Measurements from ENCODE around the gene ALG14. TPM values are rescaled to one million over a fixed set of nuclear protein-coding genes. Genes with fewer than 3 reads are reported as not detected.

ALG14 gene
- total and polyA plus RNA-seq, 10 of the 15 experiments (the other 5 are each of a cell fraction or from before 2014, with no cell fraction given), result 2.6 to 19.2 (median 7.5) TPM

- no peak for TF ChIP-seq CUX1 (IDR thresholded peaks at IDR 0.05; ENCODE audit: insufficient replicate concordance, low read depth, low read length)
- TF ChIP-seq PAX5 (IDR thresholded peaks at IDR 0.05; ENCODE audit: borderline replicate concordance, low read depth, low read length), result no peak
These were observed 147.7 kb downstream of the ALG14 start (continued) for GRCh38 chr1:94925004-94925403.

Other genes with a start within 250 kb of the ALG14 start
- 34.8 and 38.7 TPM in 2 replicates for gene CNN3, start 145.8 kb downstream of the ALG14 start, total RNA-seq (2014; rRNA removed)
- 31.1 and 33.5 TPM in 2 replicates for gene CNN3, start 145.8 kb downstream of the ALG14 start, total RNA-seq (2014; rRNA removed; fragmentation: Illumina TruSeq; extraction: Trizol)
- gene CNN3, start 145.8 kb downstream of the ALG14 start, total RNA-seq (2021), result 29.4 and 34.6 TPM in 2 replicates
- 0.16 and 0.20 TPM in 2 replicates for gene CNN3, start 145.8 kb downstream of the ALG14 start, polyA plus RNA-seq (2011; rRNA removed)
- 34.1 and 38.0 TPM in 2 replicates for gene CNN3, start 145.8 kb downstream of the ALG14 start, polyA plus RNA-seq (2014; fragmentation: Illumina TruSeq; extraction: Trizol)
- 10 to 100 TPM; 17.0 to 19.9 TPM for gene CNN3, start 145.8 kb downstream of the ALG14 start, polyA plus RNA-seq (2014; fragmentation: Nextera tagmentation; extraction: Ambion mirVana)
- gene CNN3, start 145.8 kb downstream of the ALG14 start, polyA plus RNA-seq (2014; rRNA removed), result 32.8 and 35.0 TPM in 2 replicates
- 10 to 100 TPM; 47.0 to 48.4 TPM for gene CNN3, start 145.8 kb downstream of the ALG14 start, polyA plus RNA-seq (2016; fragmentation: Nextera tagmentation; extraction: Ambion mirVana)
- under 0.01 TPM in 1 of 2 replicates, not detected in the other for gene TLCD4, start 44.4 kb upstream of the ALG14 start, total RNA-seq (2014; rRNA removed)
- 0.04 TPM in 1 of 2 replicates, not detected in the other for gene TLCD4, start 44.4 kb upstream of the ALG14 start, total RNA-seq (2014; rRNA removed; fragmentation: Illumina TruSeq; extraction: Trizol)
- 0.05 TPM in 1 of 2 replicates, not detected in the other for gene TLCD4, start 44.4 kb upstream of the ALG14 start, total RNA-seq (2021)
- 0.03 TPM in 1 of 2 replicates, not detected in the other for gene TLCD4, start 44.4 kb upstream of the ALG14 start, polyA plus RNA-seq (2011; rRNA removed)
- under 0.01 and 0.02 TPM in 2 replicates for gene TLCD4, start 44.4 kb upstream of the ALG14 start, polyA plus RNA-seq (2014; fragmentation: Illumina TruSeq; extraction: Trizol)
- gene TLCD4, start 44.4 kb upstream of the ALG14 start, polyA plus RNA-seq (2014; fragmentation: Nextera tagmentation; extraction: Ambion mirVana), result under 1 TPM in 1 of 2 experiments, not detected in 1; 0.02 TPM
- not detected in 2 replicates for gene TLCD4, start 44.4 kb upstream of the ALG14 start, polyA plus RNA-seq (2014; rRNA removed)
- under 1 TPM in 1 of 2 experiments, not detected in 1; 0.10 TPM for gene TLCD4, start 44.4 kb upstream of the ALG14 start, polyA plus RNA-seq (2016; fragmentation: Nextera tagmentation; extraction: Ambion mirVana)
- gene RWDD3, start 161.3 kb upstream of the ALG14 start, total RNA-seq (2014; rRNA removed), result 9.8 and 11.3 TPM in 2 replicates
- 20.8 and 21.0 TPM in 2 replicates for gene RWDD3, start 161.3 kb upstream of the ALG14 start, total RNA-seq (2014; rRNA removed; fragmentation: Illumina TruSeq; extraction: Trizol)
- gene RWDD3, start 161.3 kb upstream of the ALG14 start, total RNA-seq (2021), result 14.2 and 14.6 TPM in 2 replicates
- gene RWDD3, start 161.3 kb upstream of the ALG14 start, polyA plus RNA-seq (2011; rRNA removed), result 21.9 and 38.2 TPM in 2 replicates
- 14.9 and 22.8 TPM in 2 replicates for gene RWDD3, start 161.3 kb upstream of the ALG14 start, polyA plus RNA-seq (2014; fragmentation: Illumina TruSeq; extraction: Trizol)
- 10 to 100 TPM; 41.1 to 42.9 TPM for gene RWDD3, start 161.3 kb upstream of the ALG14 start, polyA plus RNA-seq (2014; fragmentation: Nextera tagmentation; extraction: Ambion mirVana)
- 12.1 and 20.1 TPM in 2 replicates for gene RWDD3, start 161.3 kb upstream of the ALG14 start, polyA plus RNA-seq (2014; rRNA removed)
- 10 to 100 TPM; 26.2 to 31.7 TPM for gene RWDD3, start 161.3 kb upstream of the ALG14 start, polyA plus RNA-seq (2016; fragmentation: Nextera tagmentation; extraction: Ambion mirVana)